IPS-20b (cell line): ENCODE data around the gene CYB5B.
A peak's percentile ranks its signal among the peaks of the same experiment; 100 is the strongest.

ENCODE experiments used
- H3K27ac ChIP-seq: one replicate; pipeline ENCODE4 v1.5.1; 2013; ENCODE audit warnings: low read length
- H3K27me3 ChIP-seq: 2 replicates; pipeline ENCODE4 v1.6.1; 2013; ENCODE audit warnings: mild to moderate bottlenecking, low read length, inconsistent platforms; ENCODE audit not compliant: insufficient read depth
- H3K36me3 ChIP-seq: 2 replicates; pipeline ENCODE4 v1.6.1; 2013; ENCODE audit warnings: low read depth, mild to moderate bottlenecking, inconsistent platforms, low read length, moderate library complexity; ENCODE audit not compliant: insufficient read depth
- H3K4me1 ChIP-seq: 2 replicates; pipeline ENCODE4 v1.6.1; 2013; ENCODE audit warnings: mild to moderate bottlenecking, control low read depth, inconsistent platforms, low read length, moderate library complexity; ENCODE audit not compliant: insufficient read depth
- H3K4me3 ChIP-seq: 2 replicates; pipeline ENCODE4 v1.5.1; 2013; ENCODE audit warnings: mild to moderate bottlenecking, low read length, inconsistent platforms
- H3K9ac ChIP-seq: 2 replicates; pipeline ENCODE4 v1.6.1; 2013; ENCODE audit warnings: low read depth, mild to moderate bottlenecking, inconsistent platforms, low read length, moderate library complexity
- H3K9me3 ChIP-seq: 2 replicates; pipeline ENCODE4 v1.6.1; 2013; ENCODE audit warnings: mild to moderate bottlenecking, low read depth, low read length, inconsistent platforms; ENCODE audit not compliant: insufficient read depth

Gene CYB5B

GRCh38 chr16:69424053-69424934, at the start of gene CYB5B:
Gene CYB5B (plus strand): TSS chr16:69424619. CDS start chr16:69424684, 65 bp downstream.
- Histone ChIP-seq H3K36me3 (peaks cover 27% of the 10 kb centered on the region), H3K9ac (peak within 1 kb of the TSS; percentile 92), H3K9me3 (peaks cover 7% of the 10 kb centered on the region; the same call in 1 of the 2 replicates), H3K4me3 (peak within 1 kb of the TSS; percentile 88), H3K27ac (peak within 1 kb of the TSS; percentile 71), H3K4me1 (peaks cover 4% of the 10 kb centered on the region; the same call in 1 of the 2 replicates), H3K27me3 (no peaks in the 10 kb centered on the region)

- Histone ChIP-seq H3K9me3 (no peaks in the 10 kb centered on the region), H3K4me1 (no peaks in the 10 kb centered on the region), H3K27ac (no peak overlapping the region), H3K9ac (no peak overlapping the region), H3K27me3 (no peaks in the 10 kb centered on the region), H3K4me3 (no peak overlapping the region), H3K36me3 (peaks cover 61% of the 10 kb centered on the region)
Observed at GRCh38 chr16:69376393-69377059, 47.9 kb upstream of the CYB5B start.

- Histone ChIP-seq H3K27me3 (no peaks in the 10 kb centered on the region), H3K27ac (no peak overlapping the region), H3K36me3 (peaks cover 64% of the 10 kb centered on the region), H3K9me3 (no peaks in the 10 kb centered on the region), H3K4me3 (no peak overlapping the region), H3K9ac (no peak overlapping the region; the same call in 1 of the 2 replicates), H3K4me1 (no peaks in the 10 kb centered on the region)
Observed at GRCh38 chr16:69378036-69378435, 46.4 kb upstream of the CYB5B start.

GRCh38 chr16:69378760-69379159, 45.7 kb upstream of the CYB5B start:
- no peak overlapping the region for H3K4me3 ChIP-seq
- H3K9ac ChIP-seq = no peak overlapping the region
- peaks cover 71% of the 10 kb centered on the region for H3K36me3 ChIP-seq
- H3K27me3 ChIP-seq = no peaks in the 10 kb centered on the region
- H3K9me3 ChIP-seq = no peaks in the 10 kb centered on the region
- no peaks in the 10 kb centered on the region for H3K4me1 ChIP-seq
- H3K27ac ChIP-seq = no peak overlapping the region

- Histone ChIP-seq H3K9ac (no peak overlapping the region), H3K27me3 (no peaks in the 10 kb centered on the region), H3K4me1 (no peaks in the 10 kb centered on the region), H3K27ac (no peak overlapping the region), H3K4me3 (no peak overlapping the region), H3K9me3 (no peaks in the 10 kb centered on the region), H3K36me3 (peaks cover 70% of the 10 kb centered on the region)
Observed at GRCh38 chr16:69381231-69381630, 43.2 kb upstream of the CYB5B start.

- Histone ChIP-seq H3K27ac (no peak overlapping the region), H3K4me3 (no peak overlapping the region), H3K27me3 (no peaks in the 10 kb centered on the region), H3K4me1 (no peaks in the 10 kb centered on the region), H3K9ac (no peak overlapping the region), H3K36me3 (peaks cover 69% of the 10 kb centered on the region), H3K9me3 (no peaks in the 10 kb centered on the region)
Observed at GRCh38 chr16:69382421-69382820, 42.0 kb upstream of the CYB5B start.

GRCh38 chr16:69384974-69385373, 39.4 kb upstream of the CYB5B start:
- H3K9ac ChIP-seq = peak overlapping the region; percentile 96
- H3K36me3 ChIP-seq = peaks cover 43% of the 10 kb centered on the region
- no peak overlapping the region for H3K27ac ChIP-seq
- no peaks in the 10 kb centered on the region for H3K9me3 ChIP-seq
- no peaks in the 10 kb centered on the region for H3K27me3 ChIP-seq
- no peaks in the 10 kb centered on the region for H3K4me1 ChIP-seq
- H3K4me3 ChIP-seq = peak overlapping the region; percentile 98

- no peaks in the 10 kb centered on the region for H3K27me3 ChIP-seq
- no peaks in the 10 kb centered on the region for H3K4me1 ChIP-seq
- no peaks in the 10 kb centered on the region for H3K9me3 ChIP-seq
- H3K4me3 ChIP-seq = peak overlapping the region; percentile 98; the same call in 1 of the 2 replicates
- H3K9ac ChIP-seq = no peak overlapping the region
- no peak overlapping the region for H3K27ac ChIP-seq
- H3K36me3 ChIP-seq = peaks cover 29% of the 10 kb centered on the region
Observed at GRCh38 chr16:69386596-69386995, 37.8 kb upstream of the CYB5B start.

GRCh38 chr16:69393898-69394849, 30.2 kb upstream of the CYB5B start:
- Histone ChIP-seq H3K9me3 (no peaks in the 10 kb centered on the region), H3K27ac (no peak overlapping the region), H3K36me3 (no peaks in the 10 kb centered on the region), H3K9ac (no peak overlapping the region), H3K4me3 (no peak overlapping the region), H3K4me1 (peaks cover 6% of the 10 kb centered on the region), H3K27me3 (no peaks in the 10 kb centered on the region)

GRCh38 chr16:69395859-69396186, 28.6 kb upstream of the CYB5B start:
- no peak overlapping the region for H3K9ac ChIP-seq
- H3K36me3 ChIP-seq = no peaks in the 10 kb centered on the region
- H3K27ac ChIP-seq = no peak overlapping the region
- no peak overlapping the region for H3K4me3 ChIP-seq
- H3K27me3 ChIP-seq = no peaks in the 10 kb centered on the region
- peaks cover 6% of the 10 kb centered on the region for H3K4me1 ChIP-seq
- no peaks in the 10 kb centered on the region for H3K9me3 ChIP-seq
